Upper lobe of right lung (tissue), 1 donor: Measurements from ENCODE around the gene APBA2. TPM values are rescaled to one million over a fixed set of nuclear protein-coding genes. Genes with fewer than 3 reads are reported as not detected.
A peak's percentile ranks its signal among the peaks of the same experiment; 100 is the strongest.

Experiments used
- ATAC-seq: fragments of 200-7000 bp; cut with Tn5 transposase; one replicate; pipeline ENCODE4 v1.9.1; 2020; ENCODE audit warnings: mild to moderate bottlenecking, moderate library complexity
- DNase-seq: peaks from one replicate; pipeline ENCODE4 v3.0.0-alpha.2; 2020
- H3K27ac ChIP-seq: fragments of 200-600 bp; one replicate; pipeline ENCODE4 v1.8.0; 2022
- H3K27me3 ChIP-seq: fragments of 200-600 bp; one replicate; pipeline ENCODE4 v1.8.0; 2022; ENCODE audit warnings: mild to moderate bottlenecking
- H3K36me3 ChIP-seq: fragments of 200-600 bp; one replicate; pipeline ENCODE4 v1.8.0; 2022
- H3K4me1 ChIP-seq: fragments of 200-600 bp; one replicate; pipeline ENCODE4 v1.8.0; 2022
- H3K4me3 ChIP-seq: fragments of 200-600 bp; one replicate; pipeline ENCODE4 v1.8.0; 2022; ENCODE audit warnings: mild to moderate bottlenecking
- H3K9me3 ChIP-seq: fragments of 200-600 bp; one replicate; pipeline ENCODE4 v1.8.0; 2022
- CTCF ChIP-seq: fragments of 200-600 bp; IDR thresholded peaks from one replicate; pipeline ENCODE4 v1.8.0; 2022; ENCODE audit warnings: antibody characterized with exemption
- intact Hi-C: fragments of 100-400 bp; cut with DNase I; formaldehyde crosslinking; loops from one replicate; pipeline ENCODE4 v1.11.0; 2022
- total RNA-seq: library from RNA; stranded (reverse); fragmentation: NEBNext Ultra II Directional; extraction: Animal tissue kit (Norgen Biotek cat#: 25700); gene quantifications from one replicate; pipeline ENCODE4 v1.2.1, GENCODE V29; 2021
- donor health status: DM: no; HTN: yes; CAD: no; lungs with severe emphysema.

APBA2 gene
- total RNA-seq, 1 donor from 2014 or later, result 4.2 TPM

DNA sequence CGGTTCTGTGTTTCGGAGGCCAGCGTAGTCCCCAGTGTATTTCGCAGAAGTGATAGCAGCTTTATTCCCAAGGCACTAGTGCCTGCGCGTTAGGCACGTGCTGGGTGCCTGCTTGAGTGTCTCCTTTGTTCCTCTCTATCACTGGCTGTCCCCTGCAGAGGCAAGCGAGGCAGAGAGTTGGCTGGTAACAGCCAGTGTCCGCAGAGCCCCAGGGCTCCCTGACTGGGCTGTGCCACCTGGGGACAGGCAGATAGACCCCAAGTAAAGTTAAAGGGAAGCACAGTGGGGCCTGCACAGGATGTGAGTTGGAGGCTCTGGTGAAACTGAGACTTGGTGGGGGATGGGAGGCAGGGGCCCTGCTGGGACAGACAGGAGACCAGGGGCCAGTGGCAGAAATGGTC is 50.7 kb downstream of the APBA2 start:
- TF ChIP-seq CTCF, result no peak
- H3K4me1 ChIP-seq, result no peaks in the 10 kb centered on the region
- H3K4me3 ChIP-seq, result no peak overlapping the region
- intact Hi-C loops, result no loop called here
- H3K27ac ChIP-seq, result no peak overlapping the region
- no peaks in the 10 kb centered on the region for H3K36me3 ChIP-seq
- no peaks in the 10 kb centered on the region for H3K27me3 ChIP-seq
- H3K9me3 ChIP-seq, result no peaks in the 10 kb centered on the region
- ATAC-seq (no peak), DNase-seq (peak; percentile 42)

- TF ChIP-seq CTCF, result no peak
- Histone ChIP-seq H3K4me3 (no peak overlapping the region), H3K36me3 (no peaks in the 10 kb centered on the region), H3K4me1 (no peaks in the 10 kb centered on the region), H3K9me3 (no peaks in the 10 kb centered on the region), H3K27ac (no peak overlapping the region), H3K27me3 (no peaks in the 10 kb centered on the region)
- ATAC-seq (no peak), DNase-seq (peak; percentile 52)
- intact Hi-C loops, result no loop called here
Observed at GRCh38 chr15:28937271-28937670, 51.5 kb downstream of the APBA2 start.

DNA sequence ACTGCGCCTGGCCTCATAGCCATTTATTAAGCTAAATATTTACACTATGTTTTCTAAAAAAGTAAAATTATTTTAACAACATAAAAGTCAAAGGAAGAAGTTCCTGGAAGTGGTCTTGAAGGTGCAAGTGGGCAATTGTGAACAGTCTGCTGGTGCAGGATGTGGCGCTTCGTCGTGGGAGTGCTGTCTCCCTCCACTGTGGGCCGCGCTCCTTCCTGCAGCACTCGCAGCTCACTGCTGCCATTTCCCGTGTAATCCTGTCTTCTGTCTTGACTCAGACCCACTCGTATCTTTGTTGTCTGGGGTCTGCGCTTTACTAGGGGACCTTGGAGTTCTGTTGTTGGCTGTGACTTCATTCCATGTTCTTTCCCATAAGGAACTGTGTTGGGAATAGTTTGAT is 56.3 kb downstream of the APBA2 start:
- H3K4me1 ChIP-seq, result no peaks in the 10 kb centered on the region
- no peak overlapping the region for H3K4me3 ChIP-seq
- no peak overlapping the region for H3K27ac ChIP-seq
- no peaks in the 10 kb centered on the region for H3K27me3 ChIP-seq
- H3K36me3 ChIP-seq, result no peaks in the 10 kb centered on the region
- DNase-seq, result peak; percentile 32
- no peaks in the 10 kb centered on the region for H3K9me3 ChIP-seq
- intact Hi-C loops, result no loop called here
- no peak for TF ChIP-seq CTCF
- ATAC-seq, result peak; percentile 19

DNA sequence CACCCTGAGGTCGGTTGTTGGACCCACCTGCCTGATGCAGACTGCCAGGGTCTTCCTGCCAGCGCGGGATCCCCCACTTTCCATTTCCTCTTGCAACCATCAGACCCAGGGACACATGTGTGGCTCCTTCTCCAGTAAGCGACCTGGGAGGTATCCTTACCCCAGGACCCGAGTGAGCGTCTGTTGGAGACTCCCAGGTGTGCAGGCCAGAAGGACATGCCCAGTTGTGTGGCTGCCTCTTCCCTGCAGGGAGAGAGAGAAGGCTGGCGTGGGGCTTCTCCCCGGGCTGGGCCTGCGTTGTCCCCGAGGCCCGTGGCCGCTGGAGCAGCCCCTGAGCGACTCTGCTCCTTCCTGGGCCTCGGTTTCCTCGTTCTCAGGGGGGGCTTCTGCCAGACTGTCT is 56.8 kb downstream of the APBA2 start:
- ATAC-seq (no peak), DNase-seq (peak; percentile 40)
- no peaks in the 10 kb centered on the region for H3K36me3 ChIP-seq
- H3K4me3 ChIP-seq, result no peak overlapping the region
- no peaks in the 10 kb centered on the region for H3K27me3 ChIP-seq
- intact Hi-C loops, result no loop called here
- no peak for TF ChIP-seq CTCF
- H3K27ac ChIP-seq, result no peak overlapping the region
- no peaks in the 10 kb centered on the region for H3K4me1 ChIP-seq
- no peaks in the 10 kb centered on the region for H3K9me3 ChIP-seq

DNA sequence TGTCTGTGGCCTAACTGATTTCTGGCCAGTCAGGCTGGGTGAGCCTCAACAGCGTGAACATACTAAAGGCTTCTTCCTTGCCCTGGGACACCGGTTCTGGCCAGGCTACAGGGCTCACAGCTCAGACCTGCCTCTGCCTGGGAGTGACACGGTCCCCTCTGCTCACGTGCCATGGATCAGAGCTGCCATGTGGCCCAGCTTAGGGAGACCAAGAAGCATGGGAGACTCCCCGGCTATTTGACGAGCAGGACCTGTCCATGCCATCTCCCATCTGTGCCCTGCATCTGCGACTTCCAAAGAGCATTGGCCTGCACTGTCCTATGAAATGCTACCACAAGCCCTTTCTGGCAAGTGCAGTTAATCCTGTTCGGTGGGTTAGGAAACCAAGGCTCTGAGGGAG is 57.4 kb downstream of the APBA2 start:
- ATAC-seq (no peak), DNase-seq (no peak)
- H3K27ac ChIP-seq, result no peak overlapping the region
- no peak for TF ChIP-seq CTCF
- H3K4me1 ChIP-seq, result no peaks in the 10 kb centered on the region
- no peaks in the 10 kb centered on the region for H3K9me3 ChIP-seq
- intact Hi-C loops, result no loop called here
- no peaks in the 10 kb centered on the region for H3K36me3 ChIP-seq
- H3K27me3 ChIP-seq, result no peaks in the 10 kb centered on the region
- no peak overlapping the region for H3K4me3 ChIP-seq

- Histone ChIP-seq H3K9me3 (no peaks in the 10 kb centered on the region), H3K36me3 (no peaks in the 10 kb centered on the region), H3K4me3 (no peak overlapping the region), H3K27ac (no peak overlapping the region), H3K27me3 (no peaks in the 10 kb centered on the region), H3K4me1 (no peaks in the 10 kb centered on the region)
- DNase-seq (no peak), ATAC-seq (no peak)
- no peak for TF ChIP-seq CTCF
- intact Hi-C loops, result no loop called here
Observed at GRCh38 chr15:28943611-28944230, 57.9 kb downstream of the APBA2 start.
